ENCODE data around the gene NRG2. TPM values are rescaled to one million over a fixed set of nuclear protein-coding genes. Genes with fewer than 3 reads are reported as not detected.

NRG2 gene
- total RNA-seq, 3 donors from 2014 or later: 0.16 to 0.30 (median 0.23) TPM

- Mint-ChIP-seq H3K4me3 (no peak overlapping the region), H3K4me1 (ENCODE audit: low read depth) (no peaks in the 10 kb centered on the region), H3K9me3 (no peaks in the 10 kb centered on the region), H3K27me3 (ENCODE audit: low read depth) (peaks cover 26% of the 10 kb centered on the region), H3K36me3 (ENCODE audit: insufficient read depth) (no peaks in the 10 kb centered on the region)
- DNase-seq (no peak), ATAC-seq (no peak)
These were observed 60.7 kb downstream of the NRG2 start for GRCh38 chr5:139982157-139982974.

GRCh38 chr5:139980765-139981164 is 62.3 kb downstream of the NRG2 start:
- H3K4me3 Mint-ChIP-seq: no peak overlapping the region
- no peaks in the 10 kb centered on the region for H3K9me3 Mint-ChIP-seq
- ATAC-seq (no peak), DNase-seq (no peak)
- no peaks in the 10 kb centered on the region for H3K36me3 Mint-ChIP-seq (ENCODE audit: insufficient read depth)
- peaks cover 32% of the 10 kb centered on the region for H3K27me3 Mint-ChIP-seq (ENCODE audit: low read depth)
- H3K4me1 Mint-ChIP-seq (ENCODE audit: low read depth): no peaks in the 10 kb centered on the region

DNA sequence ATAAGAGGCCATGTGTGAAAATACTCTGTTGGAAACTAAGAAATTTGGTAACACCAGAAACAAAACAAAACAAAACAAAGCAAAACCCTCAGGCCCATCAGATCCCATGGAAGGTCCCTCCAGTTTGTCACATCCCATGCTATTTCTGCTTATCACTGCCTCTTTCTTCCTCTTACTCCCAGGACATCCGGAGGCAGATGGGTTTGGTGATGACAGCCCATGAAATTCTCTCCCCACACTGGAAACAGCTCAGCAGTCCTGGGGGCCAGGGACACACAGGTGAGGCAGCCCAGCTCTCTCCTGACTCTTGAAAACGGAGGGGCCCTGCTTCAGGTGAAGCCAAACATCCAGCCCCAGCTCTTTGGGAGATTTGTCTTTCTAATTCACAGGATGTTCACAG is 63.2 kb downstream of the NRG2 start:
- Mint-ChIP-seq H3K27me3 (ENCODE audit: low read depth) (peaks cover 32% of the 10 kb centered on the region), H3K4me3 (no peak overlapping the region), H3K9me3 (no peaks in the 10 kb centered on the region), H3K36me3 (ENCODE audit: insufficient read depth) (no peaks in the 10 kb centered on the region), H3K4me1 (ENCODE audit: low read depth) (no peaks in the 10 kb centered on the region)
- no peak for ATAC-seq
- DNase-seq: no peak

GRCh38 chr5:139979518-139979917 is 63.6 kb downstream of the NRG2 start:
- Mint-ChIP-seq H3K4me1 (ENCODE audit: low read depth) (no peaks in the 10 kb centered on the region), H3K36me3 (ENCODE audit: insufficient read depth) (no peaks in the 10 kb centered on the region), H3K4me3 (no peak overlapping the region), H3K9me3 (no peaks in the 10 kb centered on the region), H3K27me3 (ENCODE audit: low read depth) (peaks cover 35% of the 10 kb centered on the region)
- no peak for ATAC-seq
- DNase-seq: no peak

DNA sequence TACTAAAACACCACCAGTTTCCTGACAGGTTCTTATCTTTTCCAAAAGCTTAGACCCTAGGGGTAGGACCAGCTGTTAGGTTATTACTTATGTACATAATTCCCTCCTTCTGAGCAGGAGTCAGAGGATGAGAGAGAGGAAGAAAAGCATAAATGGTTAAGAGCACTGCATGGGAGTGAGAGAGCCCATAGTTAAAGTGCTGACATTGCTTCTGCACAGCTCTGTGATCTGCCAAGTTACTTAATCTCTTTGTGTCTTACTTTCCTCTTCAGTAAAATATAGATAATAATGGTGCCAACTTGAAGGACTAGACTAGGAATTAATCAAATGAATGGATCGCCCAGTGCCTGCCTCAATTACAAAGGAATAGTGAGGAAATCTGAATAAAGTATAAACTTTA is 66.4 kb downstream of the NRG2 start:
- no peak overlapping the region for H3K4me3 Mint-ChIP-seq
- H3K27me3 Mint-ChIP-seq (ENCODE audit: low read depth): peaks cover 29% of the 10 kb centered on the region
- no peaks in the 10 kb centered on the region for H3K9me3 Mint-ChIP-seq
- ATAC-seq (no peak), DNase-seq (no peak)
- H3K4me1 Mint-ChIP-seq (ENCODE audit: low read depth): no peaks in the 10 kb centered on the region
- no peaks in the 10 kb centered on the region for H3K36me3 Mint-ChIP-seq (ENCODE audit: insufficient read depth)

DNA sequence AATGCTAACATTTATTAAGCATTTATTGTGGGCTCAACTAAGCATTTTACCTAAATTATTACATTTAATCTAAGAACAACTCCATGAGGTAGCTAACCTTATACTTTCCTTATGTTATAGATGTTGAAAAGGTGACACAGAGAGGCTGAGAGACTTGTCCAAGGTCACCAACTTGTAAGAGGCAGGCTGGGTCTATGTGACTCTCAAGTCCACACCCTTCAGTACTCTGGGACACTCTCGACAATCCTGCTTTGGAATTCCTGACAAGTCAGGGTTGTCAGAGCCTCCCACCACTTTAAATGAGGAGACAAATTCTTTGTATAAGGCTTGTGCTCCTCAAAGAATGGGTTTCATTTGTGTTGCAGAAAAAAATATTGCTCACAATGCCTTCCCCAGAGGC is 67.2 kb downstream of the NRG2 start:
- Mint-ChIP-seq H3K27me3 (ENCODE audit: low read depth) (peaks cover 30% of the 10 kb centered on the region), H3K4me1 (ENCODE audit: low read depth) (no peaks in the 10 kb centered on the region), H3K36me3 (ENCODE audit: insufficient read depth) (no peaks in the 10 kb centered on the region), H3K9me3 (no peaks in the 10 kb centered on the region), H3K4me3 (no peak overlapping the region)
- no peak for ATAC-seq
- no peak for DNase-seq

GRCh38 chr5:139975306-139975705 is 67.8 kb downstream of the NRG2 start:
- Mint-ChIP-seq H3K27me3 (ENCODE audit: low read depth) (peaks cover 29% of the 10 kb centered on the region), H3K36me3 (ENCODE audit: insufficient read depth) (no peaks in the 10 kb centered on the region), H3K4me1 (ENCODE audit: low read depth) (no peaks in the 10 kb centered on the region), H3K4me3 (no peak overlapping the region), H3K9me3 (no peaks in the 10 kb centered on the region)
- no peak for ATAC-seq
- no peak for DNase-seq

- no peak for ATAC-seq
- no peaks in the 10 kb centered on the region for H3K9me3 Mint-ChIP-seq
These were observed 68.4 kb downstream of the NRG2 start for GRCh38 chr5:139974661-139975060.

DNA sequence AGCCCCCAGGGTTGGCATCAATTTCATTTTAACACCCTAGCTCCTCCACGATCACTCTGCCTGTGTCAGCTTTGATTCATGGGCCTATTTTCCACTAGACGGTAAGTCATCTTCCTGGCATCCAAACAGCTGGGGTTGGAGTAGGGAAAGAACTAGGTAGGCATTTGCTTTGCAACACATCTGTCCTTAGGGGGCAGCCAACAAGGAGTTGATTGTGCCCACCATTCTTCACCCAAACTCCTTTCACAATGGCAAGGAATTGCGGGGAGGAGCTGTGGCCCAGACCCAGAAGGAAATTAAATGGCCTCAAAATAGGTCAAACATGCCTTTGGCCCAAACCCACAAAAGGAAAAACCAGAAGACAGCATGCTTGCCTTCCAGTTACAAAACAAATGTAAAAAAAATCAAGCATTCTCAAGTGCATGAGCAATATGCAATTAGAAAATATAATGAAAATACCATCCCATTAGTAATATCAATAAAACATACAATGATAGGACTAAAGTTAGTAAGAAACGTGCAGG is 71.8 kb downstream of the NRG2 start:
- Mint-ChIP-seq H3K9me3 (no peaks in the 10 kb centered on the region), H3K4me1 (ENCODE audit: low read depth) (no peaks in the 10 kb centered on the region), H3K4me3 (no peak overlapping the region), H3K36me3 (ENCODE audit: insufficient read depth) (no peaks in the 10 kb centered on the region), H3K27me3 (ENCODE audit: low read depth) (peaks cover 18% of the 10 kb centered on the region)
- no peak for ATAC-seq
- DNase-seq: no peak

More at GRCh38 chr5:139974661-139975060, 68.4 kb downstream of the NRG2 start:
- Mint-ChIP-seq H3K36me3 (ENCODE audit: insufficient read depth) (no peaks in the 10 kb centered on the region), H3K4me1 (ENCODE audit: low read depth) (no peaks in the 10 kb centered on the region), H3K27me3 (ENCODE audit: low read depth) (peaks cover 26% of the 10 kb centered on the region), H3K4me3 (no peak overlapping the region)
- no peak for DNase-seq

- H3K4me1 Mint-ChIP-seq (ENCODE audit: low read depth): no peaks in the 10 kb centered on the region
- ATAC-seq (no peak), DNase-seq (no peak)
- H3K27me3 Mint-ChIP-seq (ENCODE audit: low read depth): peaks cover 12% of the 10 kb centered on the region
- no peaks in the 10 kb centered on the region for H3K9me3 Mint-ChIP-seq
- no peaks in the 10 kb centered on the region for H3K36me3 Mint-ChIP-seq (ENCODE audit: insufficient read depth)
- H3K4me3 Mint-ChIP-seq: no peak overlapping the region
These were observed 73.8 kb downstream of the NRG2 start for GRCh38 chr5:139969318-139969717.

- H3K9me3 Mint-ChIP-seq: no peaks in the 10 kb centered on the region
- peaks cover 11% of the 10 kb centered on the region for H3K27me3 Mint-ChIP-seq (ENCODE audit: low read depth)
- no peaks in the 10 kb centered on the region for H3K36me3 Mint-ChIP-seq (ENCODE audit: insufficient read depth)
- ATAC-seq (peak; percentile 99 to 100), DNase-seq (peak; percentile 85)
- H3K4me3 Mint-ChIP-seq: no peak overlapping the region
- no peaks in the 10 kb centered on the region for H3K4me1 Mint-ChIP-seq (ENCODE audit: low read depth)
These were observed 74.4 kb downstream of the NRG2 start for GRCh38 chr5:139968547-139969261.

DNA sequence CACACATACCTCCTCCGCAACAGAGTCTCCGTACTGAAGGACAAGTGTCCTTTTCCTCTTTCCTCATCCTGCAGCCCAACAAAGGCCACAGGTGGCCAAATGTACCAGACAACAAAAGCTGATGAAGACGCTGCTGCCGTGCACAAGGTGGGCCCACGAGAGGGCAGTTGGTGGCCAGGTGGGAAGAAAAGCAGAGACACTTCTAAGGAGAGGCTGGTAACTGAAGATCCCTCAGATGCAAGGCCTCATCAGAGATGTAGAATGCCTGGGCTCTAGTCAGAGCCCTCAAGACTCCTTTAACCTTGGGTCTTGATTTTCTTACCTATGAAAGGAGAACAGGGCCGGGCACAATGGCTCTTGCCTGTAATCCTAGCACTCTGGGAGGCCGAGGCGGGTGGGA is 75.7 kb downstream of the NRG2 start:
- Mint-ChIP-seq H3K4me3 (no peak overlapping the region), H3K9me3 (no peaks in the 10 kb centered on the region), H3K27me3 (ENCODE audit: low read depth) (peaks cover 6% of the 10 kb centered on the region), H3K4me1 (ENCODE audit: low read depth) (no peaks in the 10 kb centered on the region), H3K36me3 (ENCODE audit: insufficient read depth) (no peaks in the 10 kb centered on the region)
- DNase-seq (no peak), ATAC-seq (no peak)

- H3K36me3 Mint-ChIP-seq (ENCODE audit: insufficient read depth): no peaks in the 10 kb centered on the region
- no peaks in the 10 kb centered on the region for H3K9me3 Mint-ChIP-seq
- H3K4me3 Mint-ChIP-seq: no peak overlapping the region
- DNase-seq (no peak), ATAC-seq (no peak)
- peaks cover 7% of the 10 kb centered on the region for H3K27me3 Mint-ChIP-seq (ENCODE audit: low read depth)
- no peaks in the 10 kb centered on the region for H3K4me1 Mint-ChIP-seq (ENCODE audit: low read depth)
These were observed 76.2 kb downstream of the NRG2 start for GRCh38 chr5:139966856-139967255.

- Mint-ChIP-seq H3K36me3 (ENCODE audit: insufficient read depth) (no peaks in the 10 kb centered on the region), H3K27me3 (ENCODE audit: low read depth) (peaks cover 4% of the 10 kb centered on the region), H3K4me3 (no peak overlapping the region), H3K9me3 (no peaks in the 10 kb centered on the region), H3K4me1 (ENCODE audit: low read depth) (no peaks in the 10 kb centered on the region)
- ATAC-seq (no peak), DNase-seq (no peak)
These were observed 78.0 kb downstream of the NRG2 start for GRCh38 chr5:139964994-139965565.

Data from activated T-cell treated with anti-CD3 and anti-CD28 coated beads, Interleukin-2, amount 50 U/mL, for 4 hours (primary cell).